AG04449 (cell line): ENCODE measurements around the gene IFRD1.

Source experiments
- CTCF ChIA-PET: fragments of 350-600 bp; formaldehyde crosslinking; extraction: SDS; loops from one replicate; lab custom pipeline; 2021; ENCODE audit warnings: antibody characterized with exemption; lab: Yijun Ruan, JAX
- POLR2A ChIA-PET: fragments of 400-600, 350-600 bp; formaldehyde crosslinking; extraction: SDS; loops from one replicate; lab custom pipeline; 2020; ENCODE audit warnings: antibody characterized with exemption, inconsistent platforms; lab: Yijun Ruan, JAX
- DNase-seq: peaks from one replicate; pipeline ENCODE4 v3.0.0-alpha.2; 2010; ENCODE audit warnings: low read depth, low spot score
- H3K4me3 ChIP-seq: 2 replicates; pipeline ENCODE4 v1.5.1; 2011; ENCODE audit warnings: low read depth, mild to moderate bottlenecking, control low read depth, low read length
- CTCF ChIP-seq: IDR thresholded peaks from one replicate; pipeline ENCODE4 v1.5.1; 2011; ENCODE audit warnings: mild to moderate bottlenecking, moderate library complexity, low read length, control low read depth, inconsistent platforms; ENCODE audit not compliant: insufficient read depth; ENCODE audit errors: missing control alignments

IFRD1 gene

GRCh38 chr7:112430649-112431048, 19.6 kb upstream of the IFRD1 start:
- CTCF ChIA-PET, result no interaction called here
- TF ChIP-seq CTCF, result no peak
- no peak for DNase-seq
- POLR2A ChIA-PET, result interaction anchor here (1.5 kb wide), 1 partner anchor 20 kb away, joined by 3 read pairs; no protein-coding TSS in a partner anchor
- H3K4me3 ChIP-seq, result no peak overlapping the region

GRCh38 chr7:112431803-112432202, 18.5 kb upstream of the IFRD1 start:
- ChIA-PET CTCF (no interaction called here), POLR2A (no interaction called here)
- TF ChIP-seq CTCF, result no peak
- DNase-seq, result no peak
- H3K4me3 ChIP-seq, result no peak overlapping the region

- no peak for DNase-seq
- CTCF ChIA-PET, result no interaction called here
- no peak for TF ChIP-seq CTCF
- POLR2A ChIA-PET, result interaction anchor here (2.8 kb wide), 1 partner anchor 17 kb away, joined by 12 read pairs; the partner anchor contains the start of gene IFRD1
- H3K4me3 ChIP-seq, result no peak overlapping the region
Measured at GRCh38 chr7:112433289-112433688, 17.0 kb upstream of the IFRD1 start.

- DNase-seq, result no peak
- TF ChIP-seq CTCF, result no peak
- ChIA-PET CTCF (interaction anchor here (1.3 to 1.9 kb wide), 3 partner anchors 14 to 684 kb away, joined by 4 to 5 read pairs (median 4); no protein-coding TSS in a partner anchor), POLR2A (interaction anchor here (2.8 kb wide), 1 partner anchor 13 kb away, joined by 16 read pairs; the partner anchor contains the start of gene IFRD1)
- H3K4me3 ChIP-seq, result no peak overlapping the region
Measured at GRCh38 chr7:112437072-112437471, 13.2 kb upstream of the IFRD1 start.

GRCh38 chr7:112439476-112439875, 10.8 kb upstream of the IFRD1 start:
- ChIA-PET POLR2A (interaction anchor here (1.0 kb wide), 1 partner anchor 11 kb away, joined by 3 read pairs; the partner anchor contains the start of gene IFRD1), CTCF (no interaction called here)
- no peak for TF ChIP-seq CTCF
- DNase-seq, result no peak
- H3K4me3 ChIP-seq, result no peak overlapping the region

- no peak overlapping the region for H3K4me3 ChIP-seq
- TF ChIP-seq CTCF, result no peak
- no peak for DNase-seq
- ChIA-PET CTCF (no interaction called here), POLR2A (interaction anchor here (2.1 kb wide), 1 partner anchor 8 kb away, joined by 9 read pairs; the partner anchor contains the start of gene IFRD1)
Measured at GRCh38 chr7:112442210-112442609, 8.1 kb upstream of the IFRD1 start.
